A673 (cell line): ENCODE results near the gene ANO2. TPM values are rescaled to one million over a fixed set of nuclear protein-coding genes. Genes with fewer than 3 reads are reported as not detected.

ENCODE experiments used
- BruUV-seq: library from RNA; stranded (reverse); fragments of 400-500 nt; replicated peaks from 2 replicates; lab custom pipeline; 2021; lab: Mats Ljungman, UMichigan
- CTCF ChIA-PET: fragments of 300-600 bp; sonication (Branson Sonifier 250); formaldehyde crosslinking; loops from one replicate; lab custom pipeline; 2022; ENCODE audit warnings: antibody characterized with exemption; lab: Charles Lee
- POLR2A ChIA-PET: fragments of 300-600 bp; sonication (Branson Sonifier 250); formaldehyde crosslinking; loops from one replicate; lab custom pipeline; 2022; ENCODE audit warnings: antibody characterized with exemption; ENCODE audit not compliant: low non-redundant PET; lab: Charles Lee
- DNase-seq: peaks from one replicate; pipeline ENCODE4 v3.0.0-alpha.2; 2015; ENCODE audit warnings: low spot score
- H3K27ac ChIP-seq: fragments of 200-600 bp; sonication (generic); 2 replicates; pipeline ENCODE4 v1.5.1; 2016; ENCODE audit warnings: mixed run types, low read depth, mild to moderate bottlenecking, mixed read lengths, antibody characterized with exemption, low read length; ENCODE audit not compliant: poor library complexity, severe bottlenecking
- H3K27me3 ChIP-seq: fragments of 200-600 bp; sonication (generic); replicated peaks from 2 replicates; pipeline ENCODE4 v1.6.1; 2017; ENCODE audit warnings: mixed run types, low read depth, mild to moderate bottlenecking, mixed read lengths, antibody characterized with exemption, low read length; ENCODE audit not compliant: insufficient read depth, poor library complexity
- H3K36me3 ChIP-seq: fragments of 200-600 bp; sonication (generic); 2 replicates; pipeline ENCODE4 v1.6.1; 2016; ENCODE audit warnings: mixed run types, mild to moderate bottlenecking, mixed read lengths, antibody characterized with exemption, low read length; ENCODE audit not compliant: insufficient read depth, poor library complexity, severe bottlenecking
- H3K4me1 ChIP-seq: fragments of 200-600 bp; sonication (generic); 2 replicates; pipeline ENCODE4 v1.6.1; 2017; ENCODE audit warnings: mixed run types, mild to moderate bottlenecking, mixed read lengths, antibody characterized with exemption, low read length; ENCODE audit not compliant: insufficient read depth, poor library complexity, severe bottlenecking
- H3K4me3 ChIP-seq: fragments of 200-600 bp; sonication (generic); 2 replicates; pipeline ENCODE4 v1.5.1; 2016; ENCODE audit warnings: low read depth, mixed run types, mild to moderate bottlenecking, mixed read lengths, low read length; ENCODE audit not compliant: poor library complexity, severe bottlenecking
- H3K9me3 ChIP-seq: fragments of 200-600 bp; sonication (generic); 2 replicates; pipeline ENCODE4 v1.6.1; 2016; ENCODE audit warnings: mixed run types, low read depth, mild to moderate bottlenecking, mixed read lengths, antibody characterized with exemption, low read length; ENCODE audit not compliant: poor library complexity, severe bottlenecking
- EZH2 ChIP-seq: fragments of 200-600 bp; sonication (generic); IDR thresholded peaks from 2 replicates; pipeline ENCODE4 v1.6.1; 2017; ENCODE audit warnings: borderline replicate concordance, low read depth, mild to moderate bottlenecking, mixed read lengths, antibody characterized with exemption, low read length; ENCODE audit not compliant: poor library complexity, severe bottlenecking
- intact Hi-C: fragments of 100-400 bp; cut with micrococcal nuclease; formaldehyde crosslinking; loops from one replicate; pipeline ENCODE4 v1.10.0; 2022; ENCODE audit not compliant: unreplicated experiment
- total RNA-seq: library from RNA; stranded (reverse); gene quantifications from 2 replicates; pipeline ENCODE4 v1.2.3, GENCODE V29; 2021
- TF ChIP-seq, protein P1 (sequence below): fragments of 300-800, 200-600 bp; sonication (generic); conservative IDR thresholded peaks from 2 replicates; pipeline ENCODE4 v1.5.1; 2017; ENCODE audit warnings: low read depth, mild to moderate bottlenecking, antibody characterized with exemption, low read length, moderate library complexity, mixed read lengths

ANO2 gene
- total RNA-seq, 1 experiment from 2014 or later = not detected

DNA sequence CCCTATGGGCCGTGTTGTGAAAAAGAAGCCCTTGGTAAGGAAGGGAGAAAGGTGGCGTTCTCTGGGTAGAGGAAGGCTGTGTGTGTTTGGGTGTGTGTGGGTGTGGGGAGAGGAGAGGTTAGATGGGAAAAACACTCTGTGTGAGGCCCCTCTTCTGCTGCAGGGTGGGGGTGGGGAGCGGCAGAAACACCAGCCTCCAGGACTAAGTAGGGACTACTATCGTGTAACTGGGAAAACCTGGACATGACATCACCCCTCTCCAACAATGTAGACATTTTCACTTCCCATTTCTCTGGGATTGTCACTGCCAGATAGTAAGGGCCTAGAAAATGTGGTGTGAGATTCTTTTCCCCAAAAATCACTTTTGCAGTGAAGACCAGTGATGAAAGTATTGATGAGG, 308.2 kb downstream of the ANO2 start:
- no peak overlapping the region for H3K4me3 ChIP-seq
- TF ChIP-seq, protein P1, sequence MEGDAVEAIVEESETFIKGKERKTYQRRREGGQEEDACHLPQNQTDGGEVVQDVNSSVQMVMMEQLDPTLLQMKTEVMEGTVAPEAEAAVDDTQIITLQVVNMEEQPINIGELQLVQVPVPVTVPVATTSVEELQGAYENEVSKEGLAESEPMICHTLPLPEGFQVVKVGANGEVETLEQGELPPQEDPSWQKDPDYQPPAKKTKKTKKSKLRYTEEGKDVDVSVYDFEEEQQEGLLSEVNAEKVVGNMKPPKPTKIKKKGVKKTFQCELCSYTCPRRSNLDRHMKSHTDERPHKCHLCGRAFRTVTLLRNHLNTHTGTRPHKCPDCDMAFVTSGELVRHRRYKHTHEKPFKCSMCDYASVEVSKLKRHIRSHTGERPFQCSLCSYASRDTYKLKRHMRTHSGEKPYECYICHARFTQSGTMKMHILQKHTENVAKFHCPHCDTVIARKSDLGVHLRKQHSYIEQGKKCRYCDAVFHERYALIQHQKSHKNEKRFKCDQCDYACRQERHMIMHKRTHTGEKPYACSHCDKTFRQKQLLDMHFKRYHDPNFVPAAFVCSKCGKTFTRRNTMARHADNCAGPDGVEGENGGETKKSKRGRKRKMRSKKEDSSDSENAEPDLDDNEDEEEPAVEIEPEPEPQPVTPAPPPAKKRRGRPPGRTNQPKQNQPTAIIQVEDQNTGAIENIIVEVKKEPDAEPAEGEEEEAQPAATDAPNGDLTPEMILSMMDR = no peak
- no peak for TF ChIP-seq EZH2
- ChIA-PET CTCF (no interaction called here), POLR2A (no interaction called here)
- H3K27ac ChIP-seq = no peak overlapping the region
- no peaks in the 10 kb centered on the region for H3K4me1 ChIP-seq
- no peaks in the 10 kb centered on the region for H3K36me3 ChIP-seq
- peaks cover 41% of the 10 kb centered on the region for H3K27me3 ChIP-seq
- intact Hi-C loops = no loop called here
- BruUV-seq = no TSS peak
- no peak for DNase-seq
- no peaks in the 10 kb centered on the region for H3K9me3 ChIP-seq

DNA sequence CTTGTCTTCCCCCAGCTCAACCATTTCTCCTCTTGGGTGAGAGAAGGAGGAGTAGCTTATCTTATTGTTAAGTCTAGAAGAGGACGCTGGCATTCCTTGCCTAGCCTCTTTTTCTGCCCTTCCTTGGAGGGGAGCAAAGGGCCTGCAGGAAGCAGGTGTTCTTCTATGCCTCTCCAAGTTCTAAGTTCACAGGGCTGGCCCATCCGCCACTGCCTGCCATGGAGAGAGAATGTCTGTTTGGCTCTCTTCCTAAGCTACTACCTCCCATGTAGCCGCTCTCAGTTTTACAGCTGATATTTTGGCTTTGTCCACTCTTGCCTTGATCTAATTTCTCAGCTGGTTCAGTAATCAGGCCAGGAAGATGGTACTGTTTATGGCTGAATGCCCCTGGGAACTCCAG, 312.0 kb downstream of the ANO2 start:
- ChIA-PET CTCF (no interaction called here), POLR2A (no interaction called here)
- no peak for TF ChIP-seq EZH2
- TF ChIP-seq, protein P1 = no peak
- no peak overlapping the region for H3K4me3 ChIP-seq
- DNase-seq = no peak
- H3K27me3 ChIP-seq = peaks cover 70% of the 10 kb centered on the region
- no peaks in the 10 kb centered on the region for H3K36me3 ChIP-seq
- no peaks in the 10 kb centered on the region for H3K4me1 ChIP-seq
- intact Hi-C loops = no loop called here
- H3K27ac ChIP-seq = no peak overlapping the region
- H3K9me3 ChIP-seq = no peaks in the 10 kb centered on the region
- BruUV-seq = no TSS peak

DNA sequence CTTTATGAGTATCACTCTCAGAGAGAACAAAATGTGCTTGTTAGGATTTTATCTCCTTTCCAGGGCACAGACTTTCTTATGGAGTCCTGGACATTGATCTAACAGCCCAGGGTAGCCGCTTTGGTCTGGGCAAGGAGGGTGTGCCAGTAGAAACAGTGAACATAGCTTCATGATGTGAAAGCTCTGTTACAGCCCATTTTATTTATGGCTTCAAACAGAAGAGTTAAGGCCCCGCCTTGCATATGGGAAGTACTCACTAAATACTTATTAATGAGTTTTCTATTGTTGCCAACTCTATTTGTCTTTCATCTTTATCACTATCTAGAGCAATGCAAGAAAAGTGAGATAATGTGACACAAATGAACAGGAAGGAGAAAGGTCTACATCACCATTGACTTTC, 312.6 kb downstream of the ANO2 start:
- BruUV-seq = no TSS peak
- TF ChIP-seq, protein P1 = no peak
- no peak for TF ChIP-seq EZH2
- intact Hi-C loops = no loop called here
- Histone ChIP-seq H3K4me3 (no peak overlapping the region), H3K27me3 (peaks cover 70% of the 10 kb centered on the region), H3K36me3 (no peaks in the 10 kb centered on the region), H3K27ac (no peak overlapping the region), H3K9me3 (no peaks in the 10 kb centered on the region), H3K4me1 (no peaks in the 10 kb centered on the region)
- CTCF ChIA-PET = no interaction called here
- no peak for DNase-seq
- POLR2A ChIA-PET = no interaction called here
